K562 (cell line): ENCODE data around the gene NBPF11.
"Not testable (repeated sequence)": the region's sequence is repeated elsewhere in the genome, so short reads cannot be mapped to it uniquely, and the experiment has no call there.

Experiments
- CEBPG ChIP-seq, 3 experiments: fragments of 200-800 bp in 1 of 3; sonication (Bioruptor generic) in 1 of 3; sonication (generic) in 1 of 3; formaldehyde crosslinking in 1 of 3; IDR thresholded peaks in 2 of 3; conservative IDR thresholded peaks in 1 of 3; 2 replicates each; pipeline versions ENCODE4 v1.6.1 to v1.8.0; 2016 to 2022; ENCODE audit warnings: missing compliant biosample characterization in 2 of 3, missing genetic modification characterization in 2 of 3, mild to moderate bottlenecking in 1 of 3, missing genetic modification reagents in 1 of 3
- ESRRB ChIP-seq: fragments of 250-450 bp; sonication (Bioruptor Pico); IDR thresholded peaks from 2 replicates; pipeline ENCODE4 v1.5.0; 2020; ENCODE audit warnings: mild to moderate bottlenecking, moderate library complexity, borderline replicate concordance
- EZH2 ChIP-seq: IDR thresholded peaks from 2 replicates; pipeline ENCODE4 v1.6.1; 2012; ENCODE audit warnings: low read depth, mild to moderate bottlenecking, inconsistent platforms, low read length, borderline replicate concordance
- FOXA1 ChIP-seq: fragments of 450-650 bp; IDR thresholded peaks from 2 replicates; pipeline ENCODE4 v1.6.1; 2016; ENCODE audit warnings: mild to moderate bottlenecking, borderline replicate concordance
- GATA2 ChIP-seq: sonication (generic); formaldehyde crosslinking; IDR thresholded peaks from 2 replicates; pipeline ENCODE4 v1.4.0; 2020; ENCODE audit warnings: mild to moderate bottlenecking, missing genetic modification reagents
- HDAC2 ChIP-seq: fragments of 450-650 bp; IDR thresholded peaks from 2 replicates; pipeline ENCODE4 v1.6.1; 2016; ENCODE audit warnings: mild to moderate bottlenecking
- NCOA2 ChIP-seq, 2 experiments: fragments of 450-650 bp; IDR thresholded peaks; 2 replicates each; pipeline ENCODE4 v1.6.1; 2018; ENCODE audit warnings: mild to moderate bottlenecking in 2 of 2, moderate library complexity in 1 of 2; ENCODE audit not compliant: partially characterized antibody in 2 of 2
- SMC3 ChIP-seq: conservative IDR thresholded peaks from 2 replicates; pipeline ENCODE4 v1.6.1; 2011; ENCODE audit warnings: low read depth, low read length, improper control_type of control experiment; ENCODE audit not compliant: insufficient read depth
- SP2 ChIP-seq: IDR thresholded peaks from 2 replicates; pipeline ENCODE4 v1.6.1; 2011; ENCODE audit warnings: mild to moderate bottlenecking, low read depth, low read length, moderate library complexity; ENCODE audit not compliant: poor library complexity, severe bottlenecking; ENCODE audit errors: extremely low read depth
- SRSF9 ChIP-seq: fragments of 200-400 bp; formaldehyde crosslinking; IDR thresholded peaks from 2 replicates; pipeline ENCODE4 v1.6.1; 2017; ENCODE audit warnings: low read depth, low read length, borderline replicate concordance
- ZFP1 ChIP-seq: fragments of 450-650 bp; formaldehyde crosslinking; IDR thresholded peaks from 2 replicates; pipeline ENCODE4 v1.4.0; 2020; ENCODE audit warnings: mild to moderate bottlenecking, mixed read lengths
- ZFPM2 ChIP-seq: fragments of 250-450 bp; sonication (Bioruptor Pico); IDR thresholded peaks from 2 replicates; pipeline ENCODE4 v1.5.1; 2022; ENCODE audit warnings: mild to moderate bottlenecking
- TF ChIP-seq, protein P1 (sequence below): fragments of 250-450 bp; sonication (Bioruptor Pico); IDR thresholded peaks from 2 replicates; pipeline ENCODE4 v1.8.0; 2022; ENCODE audit warnings: inconsistent platforms

DNA sequence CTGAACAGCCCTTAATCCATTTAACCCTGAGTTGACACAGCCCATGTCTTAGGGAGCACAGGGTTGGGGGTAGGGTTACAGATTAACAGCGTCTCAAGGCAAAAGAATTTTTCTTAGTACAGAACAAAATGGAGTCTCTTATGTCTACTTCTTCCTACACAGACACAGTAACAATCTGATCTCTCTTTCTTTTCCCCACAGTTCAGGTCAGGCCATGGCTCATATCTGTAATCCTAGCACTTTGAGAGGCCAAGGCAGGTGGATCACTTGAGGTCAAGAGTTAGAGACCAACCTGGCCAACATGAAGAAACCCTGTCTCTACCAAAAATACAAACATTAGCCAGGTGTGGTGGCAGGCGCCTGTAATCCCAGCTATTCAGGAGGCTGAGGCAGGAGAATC lies 13.5 kb downstream of the NBPF11 start:
- not testable (repeated sequence) for TF ChIP-seq HDAC2; ZFPM2 (CRISPR knock-in tag); ESRRB (CRISPR knock-in tag); EZH2; ZFP1; SRSF9; NCOA2 (IDR thresholded peaks at IDR 0.05; ENCODE audit: partially characterized antibody in 2 of 2); SP2; GATA2 (CRISPR knock-in tag); SMC3; FOXA1; CEBPG (CRISPR knock-in tag; IDR thresholded peaks at IDR 0.05); CEBPG (tag; conservative IDR thresholded peaks at IDR 0.05 in 1 of 2, IDR thresholded peaks at IDR 0.05 in 1 of 2)
- TF ChIP-seq, protein P1, sequence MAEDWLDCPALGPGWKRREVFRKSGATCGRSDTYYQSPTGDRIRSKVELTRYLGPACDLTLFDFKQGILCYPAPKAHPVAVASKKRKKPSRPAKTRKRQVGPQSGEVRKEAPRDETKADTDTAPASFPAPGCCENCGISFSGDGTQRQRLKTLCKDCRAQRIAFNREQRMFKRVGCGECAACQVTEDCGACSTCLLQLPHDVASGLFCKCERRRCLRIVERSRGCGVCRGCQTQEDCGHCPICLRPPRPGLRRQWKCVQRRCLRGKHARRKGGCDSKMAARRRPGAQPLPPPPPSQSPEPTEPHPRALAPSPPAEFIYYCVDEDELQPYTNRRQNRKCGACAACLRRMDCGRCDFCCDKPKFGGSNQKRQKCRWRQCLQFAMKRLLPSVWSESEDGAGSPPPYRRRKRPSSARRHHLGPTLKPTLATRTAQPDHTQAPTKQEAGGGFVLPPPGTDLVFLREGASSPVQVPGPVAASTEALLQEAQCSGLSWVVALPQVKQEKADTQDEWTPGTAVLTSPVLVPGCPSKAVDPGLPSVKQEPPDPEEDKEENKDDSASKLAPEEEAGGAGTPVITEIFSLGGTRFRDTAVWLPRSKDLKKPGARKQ (CRISPR knock-in tag): not testable (repeated sequence)
